ENCODE data around the gene HHAT.
"Not testable (repeated sequence)": the region's sequence is repeated elsewhere in the genome, so short reads cannot be mapped to it uniquely, and the experiment has no call there.

Gene HHAT

GRCh38 chr1:210400043-210400840 lies 71.5 kb downstream of the HHAT start:
- peak; percentile 37 for DNase-seq

- no peak for DNase-seq
Measured at GRCh38 chr1:210402560-210402959, 73.9 kb downstream of the HHAT start.

- no peak for DNase-seq
Measured at GRCh38 chr1:210405316-210405715, 76.6 kb downstream of the HHAT start.

- not testable (repeated sequence) for DNase-seq
Measured at GRCh38 chr1:210406341-210406740, 77.6 kb downstream of the HHAT start.

DNA sequence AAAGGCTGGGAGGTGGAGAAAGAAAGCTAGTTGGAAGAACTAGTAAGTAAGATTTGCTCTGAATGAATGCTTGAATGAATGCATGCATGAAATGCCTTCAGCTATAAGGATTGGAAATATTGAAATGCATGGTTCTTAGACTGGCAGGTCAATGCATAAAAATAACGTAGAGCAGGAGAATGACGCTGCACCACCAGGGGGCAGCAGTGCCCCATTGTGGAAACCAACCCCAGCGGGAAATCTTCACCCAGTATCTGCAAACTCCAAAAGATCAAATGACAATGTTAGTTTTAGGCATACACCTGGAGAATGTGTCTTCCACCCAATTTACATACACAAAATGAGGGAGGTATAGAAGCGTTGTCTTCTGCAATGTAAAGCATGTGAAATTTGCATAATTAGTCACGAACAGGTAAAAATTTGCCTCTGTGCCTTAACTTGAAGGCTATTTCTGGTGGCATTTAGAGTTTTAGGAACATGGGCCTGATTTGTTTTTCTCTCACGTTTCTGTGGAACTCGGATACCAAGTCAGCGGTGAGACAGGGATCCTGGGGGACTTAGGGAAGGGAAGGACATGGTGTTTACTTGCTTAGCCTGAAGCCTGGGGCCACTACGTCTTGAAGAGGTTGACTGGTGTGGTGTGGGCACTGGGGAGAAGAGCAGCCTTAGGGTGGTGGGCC lies 78.6 kb downstream of the HHAT start:
- peak; percentile 46 for DNase-seq

GRCh38 chr1:210407887-210408252 lies 79.2 kb downstream of the HHAT start:
- no peak for DNase-seq

DNA sequence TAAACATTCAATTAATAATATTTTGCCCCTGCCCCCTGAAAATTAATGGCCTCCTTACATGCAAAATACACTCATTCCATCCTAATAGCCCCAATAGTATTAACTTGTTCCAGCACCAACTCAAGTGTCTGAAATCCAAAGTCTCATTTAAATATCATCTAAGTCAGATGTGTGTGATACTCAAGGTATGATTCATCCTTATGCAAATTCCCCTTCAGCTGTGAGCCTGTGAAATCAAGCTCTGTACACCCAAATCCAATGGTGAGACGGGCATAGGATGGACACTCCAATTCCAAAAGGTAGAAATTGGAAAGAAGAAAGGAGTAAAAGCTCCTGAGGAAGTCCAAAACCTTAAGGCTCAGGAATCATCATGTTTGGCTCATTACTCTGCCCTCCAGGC lies 83.5 kb downstream of the HHAT start:
- DNase-seq = no peak

DNA sequence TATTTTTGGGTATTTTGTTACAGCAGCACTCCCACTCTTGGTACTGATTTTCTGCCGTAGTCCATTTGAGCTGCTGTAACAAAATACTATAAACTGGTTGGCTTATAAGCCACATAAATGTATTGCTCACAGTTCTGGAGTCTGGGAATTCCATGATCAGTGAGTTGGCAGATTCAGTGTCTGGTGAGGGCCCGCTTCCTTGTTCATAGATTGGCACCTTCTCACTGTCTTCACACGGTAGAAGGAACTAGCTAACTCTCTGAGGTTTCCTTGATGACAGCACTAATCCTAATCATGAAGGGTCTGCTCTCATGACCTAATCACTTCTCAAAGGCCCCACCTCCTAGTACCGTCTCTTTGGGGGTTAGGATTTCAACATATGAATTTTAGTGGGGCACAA lies 85.2 kb downstream of the HHAT start:
- DNase-seq = no peak

DNA sequence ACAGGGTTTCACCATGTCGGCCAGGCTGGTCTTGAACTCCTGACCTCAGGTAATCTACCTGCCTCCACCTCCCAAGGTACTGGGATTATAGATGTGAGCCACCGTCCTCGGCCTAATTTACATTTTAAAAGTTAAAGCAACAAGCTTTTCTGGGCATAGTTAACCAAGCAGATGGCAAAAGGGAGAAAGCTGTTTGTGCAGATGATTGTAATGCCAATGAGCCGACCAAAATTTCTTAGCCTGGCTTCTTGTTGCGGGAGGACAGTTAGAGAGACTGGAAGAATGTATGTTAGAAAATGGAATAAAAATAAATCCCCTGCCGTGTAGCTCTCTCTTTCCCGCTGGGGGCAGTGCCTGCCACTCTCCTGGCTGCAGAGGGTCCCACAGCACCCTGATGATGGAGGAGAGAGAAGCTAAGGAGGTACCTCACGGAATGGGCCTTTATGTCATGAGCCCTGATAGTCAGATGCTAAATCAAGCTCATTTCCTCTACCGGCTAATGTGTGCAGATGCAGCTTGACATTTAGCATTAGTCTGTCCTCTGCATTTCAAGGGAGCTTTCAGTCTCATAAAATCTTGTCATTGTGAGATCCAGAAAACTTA lies 87.2 kb downstream of the HHAT start:
- no peak for DNase-seq

DNA sequence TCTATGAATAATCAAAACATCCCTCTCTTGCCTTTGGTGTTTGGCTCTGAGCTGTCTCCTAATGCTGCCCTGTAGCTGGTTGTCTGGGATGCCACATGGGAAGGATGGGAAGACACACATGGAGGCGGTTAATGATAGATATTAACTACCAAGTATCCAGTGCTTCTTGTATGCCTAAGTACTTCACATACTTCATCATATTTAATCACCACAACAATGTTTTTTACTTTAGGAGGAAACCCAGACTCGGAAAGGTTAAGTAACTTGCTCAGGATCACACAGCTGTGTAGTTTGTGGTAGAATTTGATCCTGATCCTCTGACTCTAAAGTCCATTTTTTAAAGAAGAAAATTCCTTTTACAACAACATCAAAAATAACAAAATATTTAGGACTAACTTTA lies 88.0 kb downstream of the HHAT start:
- DNase-seq = no peak

DNA sequence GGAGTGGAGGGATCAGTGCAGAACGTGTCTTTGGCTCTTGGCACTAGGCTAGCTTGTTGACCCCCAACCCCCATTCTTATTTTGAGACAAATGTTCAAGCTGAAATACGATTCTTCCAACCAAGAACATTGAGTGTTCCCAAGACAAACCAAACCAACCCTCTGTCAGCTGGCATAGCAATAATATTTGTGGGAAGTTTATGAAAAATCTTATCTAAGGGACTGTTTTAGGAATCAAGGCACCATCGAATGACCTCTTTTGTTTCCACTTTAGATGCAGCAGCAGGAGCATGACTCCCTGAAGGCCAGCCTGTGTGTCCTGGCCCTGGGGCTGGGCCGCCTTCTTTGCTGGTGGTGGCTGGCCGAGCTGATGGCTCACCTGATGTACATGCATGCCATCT lies 89.2 kb downstream of the HHAT start:
- DNase-seq = no peak

- DNase-seq = no peak
Measured at GRCh38 chr1:210418863-210419650, 90.4 kb downstream of the HHAT start.

- DNase-seq = not testable (repeated sequence)
Measured at GRCh38 chr1:210426696-210427095, 98.0 kb downstream of the HHAT start.

GRCh38 chr1:210428696-210429095 lies 100.0 kb downstream of the HHAT start:
- no peak for DNase-seq

DNA sequence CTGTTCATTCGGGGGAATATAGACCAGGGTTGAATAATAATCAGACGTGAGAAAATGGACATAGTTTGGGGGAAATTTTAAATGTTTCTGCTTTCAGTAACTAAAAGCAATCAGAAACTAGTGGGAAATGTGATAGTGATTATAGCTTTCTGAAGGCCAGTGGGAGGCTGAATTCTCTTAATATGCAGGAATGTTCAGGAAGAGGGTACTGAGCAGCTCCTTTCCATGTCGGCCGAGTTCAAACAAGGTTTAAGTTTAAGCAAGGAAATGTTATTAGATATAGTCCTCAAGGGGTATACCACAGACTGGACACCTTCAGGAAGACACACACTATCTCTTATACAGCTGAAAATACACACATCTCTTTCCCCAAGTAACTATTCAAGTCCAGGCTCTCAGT lies 105.5 kb downstream of the HHAT start:
- no peak for DNase-seq

- DNase-seq = no peak
Measured at GRCh38 chr1:210437111-210437510, 108.4 kb downstream of the HHAT start.

DNA sequence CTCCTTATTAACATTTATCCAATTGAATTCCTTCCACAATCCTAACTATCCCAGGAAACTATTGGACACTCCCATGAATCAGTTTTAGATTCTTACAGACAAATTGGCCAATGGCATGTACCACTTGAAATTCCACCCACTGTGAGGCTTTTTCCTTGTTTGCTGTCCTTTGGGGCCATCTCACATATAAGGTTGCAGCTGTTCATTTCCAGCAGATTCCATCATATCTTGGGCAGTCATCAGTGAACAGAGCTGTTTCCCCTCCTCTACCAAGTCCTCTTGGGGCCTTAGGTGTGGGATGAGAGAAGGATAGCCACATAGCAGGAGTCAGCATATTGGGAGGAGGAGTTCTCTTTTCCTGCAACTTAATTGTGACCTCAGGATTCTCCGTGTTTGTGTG lies 109.1 kb downstream of the HHAT start:
- no peak for DNase-seq

DNA sequence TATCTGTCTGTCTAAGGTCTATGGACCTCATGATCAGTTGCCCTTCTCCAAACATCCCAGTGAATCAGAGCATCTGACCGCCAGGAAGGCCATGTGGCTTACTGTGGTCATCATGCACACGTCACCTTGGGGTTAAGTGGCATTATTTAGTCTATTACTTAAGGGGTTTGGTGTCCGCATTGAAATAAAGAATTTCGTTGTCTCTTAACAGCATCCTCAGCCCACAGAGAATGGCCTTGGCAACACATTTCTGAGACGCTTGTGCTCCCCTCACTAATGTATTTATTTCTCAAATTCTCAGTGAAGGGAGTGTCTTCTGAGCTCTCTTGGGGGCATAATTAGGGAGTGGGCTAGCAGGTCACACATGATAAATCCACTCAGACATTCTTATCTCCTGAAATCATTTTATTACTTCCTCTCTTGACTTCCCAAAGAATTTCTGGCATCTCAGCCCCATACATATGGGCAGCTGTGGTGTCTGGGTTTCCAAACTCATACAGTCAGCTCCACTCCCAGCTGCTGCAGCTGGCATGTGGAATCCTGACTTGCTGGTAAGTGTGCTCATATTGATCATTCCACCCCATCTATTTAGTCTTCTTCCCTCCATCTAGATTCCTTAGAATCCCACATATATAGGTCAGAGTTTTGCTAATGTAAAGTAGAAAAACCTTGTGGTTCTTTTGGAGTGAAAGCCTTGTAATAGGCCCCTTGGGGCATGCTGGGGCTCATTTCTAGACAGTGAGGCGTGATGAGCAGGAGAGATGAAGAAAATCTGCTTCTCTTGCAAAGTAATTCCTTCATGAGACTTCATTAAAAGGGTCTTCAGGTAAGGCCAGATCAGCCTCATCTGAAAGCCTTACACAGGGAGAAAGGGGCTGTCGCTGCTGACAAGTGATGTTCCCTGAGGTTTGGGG lies 110.5 kb downstream of the HHAT start:
- DNase-seq = no peak

- DNase-seq = no peak
Measured at GRCh38 chr1:210440081-210440480, 111.4 kb downstream of the HHAT start.

- DNase-seq = no peak
Measured at GRCh38 chr1:210441028-210441427, 112.3 kb downstream of the HHAT start.

DNA sequence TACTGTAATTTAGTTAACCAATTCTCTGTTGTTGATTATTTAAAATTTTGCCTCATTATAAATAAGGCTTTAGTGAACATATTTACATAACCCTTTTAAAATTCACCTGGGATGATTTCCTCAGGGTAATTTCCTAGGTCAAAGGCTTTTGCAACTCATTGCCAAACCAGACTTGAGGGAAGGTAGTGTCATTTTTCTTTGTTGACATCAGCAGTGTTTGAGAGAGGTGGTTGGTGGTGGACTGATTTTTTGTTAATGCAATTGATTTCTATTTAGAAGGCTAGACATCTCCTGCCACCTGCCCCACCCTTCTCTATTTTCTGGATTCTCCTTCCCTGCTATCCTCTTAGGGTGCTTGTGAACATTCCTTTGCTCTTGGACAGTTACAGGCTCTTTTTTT lies 116.8 kb downstream of the HHAT start:
- DNase-seq = no peak

DNA sequence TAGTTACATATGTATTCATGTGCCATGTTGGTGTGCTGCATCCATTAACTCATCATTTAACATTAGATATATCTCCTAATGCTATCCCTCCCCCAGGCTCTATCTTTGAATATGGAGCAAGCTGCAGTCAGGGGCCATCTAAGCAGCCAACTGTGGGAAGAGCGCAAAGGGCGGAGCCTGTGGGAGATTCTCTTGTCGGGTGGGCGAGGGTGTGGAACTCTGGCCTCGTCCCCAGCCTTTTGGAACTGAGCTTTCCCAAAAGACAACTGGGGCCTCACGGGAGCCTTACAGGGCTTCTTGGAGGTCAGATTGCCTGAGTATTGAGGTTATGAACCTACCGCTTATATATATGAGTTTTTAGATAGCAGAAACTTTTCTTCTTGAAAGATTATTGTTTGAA lies 117.2 kb downstream of the HHAT start:
- no peak for DNase-seq

All from NCI-H146 (cell line).